SK-N-SH treated with all-trans-retinoic acid at 6 μM for 48 hours (cell line): ENCODE measurements around the gene ENTR1.

ENCODE experiments used
- ATAC-seq: fragments of 200-7000 bp; cut with Tn5 transposase; 3 replicates; pipeline ENCODE4 v1.9.1; 2020; ENCODE audit warnings: mild to moderate bottlenecking, moderate library complexity
- ARNTL ChIP-seq: fragments of 450-650 bp; formaldehyde crosslinking; IDR thresholded peaks from 2 replicates; pipeline ENCODE4 v1.5.0; 2020; ENCODE audit warnings: low read depth, mild to moderate bottlenecking, moderate library complexity, borderline replicate concordance
- BACH2 ChIP-seq: fragments of 250-450 bp; sonication (Bioruptor Pico); IDR thresholded peaks from 2 replicates; pipeline ENCODE4 v1.9.0; 2021; ENCODE audit warnings: mild to moderate bottlenecking, borderline replicate concordance
- CREB5 ChIP-seq: fragments of 250-450 bp; sonication (Bioruptor Pico); IDR thresholded peaks from 2 replicates; pipeline ENCODE4 v1.5.1; 2020; ENCODE audit warnings: low read depth, mild to moderate bottlenecking, moderate library complexity
- CSDC2 ChIP-seq: fragments of 250-450 bp; sonication (Bioruptor Pico); IDR thresholded peaks from 2 replicates; pipeline ENCODE4 v1.5.0; 2020; ENCODE audit warnings: mild to moderate bottlenecking, moderate library complexity
- ESRRG ChIP-seq: fragments of 250-450 bp; sonication (Bioruptor Pico); IDR thresholded peaks from 2 replicates; pipeline ENCODE4 v1.6.1; 2021; ENCODE audit warnings: mild to moderate bottlenecking
- GLIS3 ChIP-seq: fragments of 250-450 bp; sonication (Bioruptor Pico); IDR thresholded peaks from 2 replicates; pipeline ENCODE4 v1.5.0; 2020; ENCODE audit warnings: mild to moderate bottlenecking, moderate library complexity
- ISL1 ChIP-seq: fragments of 250-450 bp; sonication (Bioruptor Pico); IDR thresholded peaks from 2 replicates; pipeline ENCODE4 v2.1.2; 2022; ENCODE audit warnings: mild to moderate bottlenecking, moderate library complexity
- OSR1 ChIP-seq: fragments of 250-450 bp; sonication (Bioruptor Pico); IDR thresholded peaks from 2 replicates; pipeline ENCODE4 v1.8.0; 2022; ENCODE audit warnings: moderate library complexity, mild to moderate bottlenecking, inconsistent platforms
- PATZ1 ChIP-seq: fragments of 250-450 bp; sonication (Bioruptor Pico); IDR thresholded peaks from 2 replicates; pipeline ENCODE4 v1.8.0; 2020; ENCODE audit warnings: mild to moderate bottlenecking, moderate library complexity, borderline replicate concordance
- POU6F1 ChIP-seq: fragments of 250-450 bp; sonication (Bioruptor Pico); IDR thresholded peaks from 2 replicates; pipeline ENCODE4 v1.8.0; 2021; ENCODE audit warnings: low read depth, mild to moderate bottlenecking, moderate library complexity, borderline replicate concordance
- PPARA ChIP-seq: fragments of 250-450 bp; sonication (Bioruptor Pico); IDR thresholded peaks from 2 replicates; pipeline ENCODE4 v1.5.0; 2020; ENCODE audit warnings: mild to moderate bottlenecking, borderline replicate concordance
- SNAI2 ChIP-seq: fragments of 250-450 bp; sonication (Bioruptor Pico); IDR thresholded peaks from 2 replicates; pipeline ENCODE4 v1.5.0; 2020; ENCODE audit warnings: mild to moderate bottlenecking, moderate library complexity
- TCF4 ChIP-seq: fragments of 250-450 bp; sonication (Bioruptor Pico); IDR thresholded peaks from 2 replicates; pipeline ENCODE4 v1.8.0; 2021; ENCODE audit warnings: mild to moderate bottlenecking, moderate library complexity, borderline replicate concordance
- TOX ChIP-seq: fragments of 250-450 bp; sonication (Bioruptor Pico); IDR thresholded peaks from 2 replicates; pipeline ENCODE4 v1.8.0; 2021; ENCODE audit warnings: mild to moderate bottlenecking, moderate library complexity, borderline replicate concordance
- ZC3H10 ChIP-seq: fragments of 250-450 bp; sonication (Bioruptor Pico); IDR thresholded peaks from 2 replicates; pipeline ENCODE4 v1.5.1; 2021; ENCODE audit warnings: mild to moderate bottlenecking, moderate library complexity
- ZFP3 ChIP-seq: fragments of 250-450 bp; sonication (Bioruptor Pico); IDR thresholded peaks from 2 replicates; pipeline ENCODE4 v1.5.0; 2020; ENCODE audit warnings: mild to moderate bottlenecking, moderate library complexity
- ZFP30 ChIP-seq: fragments of 450-650 bp; formaldehyde crosslinking; IDR thresholded peaks from 2 replicates; pipeline ENCODE4 v1.5.0; 2022; ENCODE audit warnings: mild to moderate bottlenecking, moderate library complexity
- ZNF565 ChIP-seq: fragments of 450-650 bp; formaldehyde crosslinking; conservative IDR thresholded peaks from 2 replicates; pipeline ENCODE4 v1.5.0; 2020; ENCODE audit warnings: low read depth, mild to moderate bottlenecking, moderate library complexity
- TF ChIP-seq, protein P1 (sequence below): fragments of 250-450 bp; sonication (Bioruptor Pico); IDR thresholded peaks from 2 replicates; pipeline ENCODE4 v1.5.0; 2020; ENCODE audit warnings: mild to moderate bottlenecking, moderate library complexity
- TF ChIP-seq, protein P2 (sequence below): fragments of 250-450 bp; sonication (Bioruptor Pico); IDR thresholded peaks from 2 replicates; pipeline ENCODE4 v1.5.1; 2021; ENCODE audit warnings: mild to moderate bottlenecking, moderate library complexity

Gene ENTR1

GRCh38 chr9:136451221-136451877 is 40.9 kb upstream of the ENTR1 start:
- no peak for ATAC-seq
- no peak for TF ChIP-seq ZFP30
- TF ChIP-seq GLIS3 (CRISPR knock-in tag): no peak
- no peak for TF ChIP-seq POU6F1 (CRISPR knock-in tag)
- TF ChIP-seq CREB5: no peak

- TF ChIP-seq ZNF565 (CRISPR knock-in tag) (no peak), ESRRG (CRISPR knock-in tag) (no peak), BACH2 (CRISPR knock-in tag) (no peak), TOX (CRISPR knock-in tag) (no peak), PATZ1 (CRISPR knock-in tag) (no peak), ZC3H10 (CRISPR knock-in tag) (no peak), SNAI2 (CRISPR knock-in tag) (no peak), ARNTL (CRISPR knock-in tag) (no peak), ZFP3 (no peak), OSR1 (CRISPR knock-in tag) (no peak), PPARA (CRISPR knock-in tag) (no peak), POU6F1 (CRISPR knock-in tag) (no peak), CSDC2 (CRISPR knock-in tag) (no peak), ISL1 (no peak), GLIS3 (CRISPR knock-in tag) (no peak), TCF4 (CRISPR knock-in tag) (no peak), CREB5 (no peak)
- TF ChIP-seq, protein P1, sequence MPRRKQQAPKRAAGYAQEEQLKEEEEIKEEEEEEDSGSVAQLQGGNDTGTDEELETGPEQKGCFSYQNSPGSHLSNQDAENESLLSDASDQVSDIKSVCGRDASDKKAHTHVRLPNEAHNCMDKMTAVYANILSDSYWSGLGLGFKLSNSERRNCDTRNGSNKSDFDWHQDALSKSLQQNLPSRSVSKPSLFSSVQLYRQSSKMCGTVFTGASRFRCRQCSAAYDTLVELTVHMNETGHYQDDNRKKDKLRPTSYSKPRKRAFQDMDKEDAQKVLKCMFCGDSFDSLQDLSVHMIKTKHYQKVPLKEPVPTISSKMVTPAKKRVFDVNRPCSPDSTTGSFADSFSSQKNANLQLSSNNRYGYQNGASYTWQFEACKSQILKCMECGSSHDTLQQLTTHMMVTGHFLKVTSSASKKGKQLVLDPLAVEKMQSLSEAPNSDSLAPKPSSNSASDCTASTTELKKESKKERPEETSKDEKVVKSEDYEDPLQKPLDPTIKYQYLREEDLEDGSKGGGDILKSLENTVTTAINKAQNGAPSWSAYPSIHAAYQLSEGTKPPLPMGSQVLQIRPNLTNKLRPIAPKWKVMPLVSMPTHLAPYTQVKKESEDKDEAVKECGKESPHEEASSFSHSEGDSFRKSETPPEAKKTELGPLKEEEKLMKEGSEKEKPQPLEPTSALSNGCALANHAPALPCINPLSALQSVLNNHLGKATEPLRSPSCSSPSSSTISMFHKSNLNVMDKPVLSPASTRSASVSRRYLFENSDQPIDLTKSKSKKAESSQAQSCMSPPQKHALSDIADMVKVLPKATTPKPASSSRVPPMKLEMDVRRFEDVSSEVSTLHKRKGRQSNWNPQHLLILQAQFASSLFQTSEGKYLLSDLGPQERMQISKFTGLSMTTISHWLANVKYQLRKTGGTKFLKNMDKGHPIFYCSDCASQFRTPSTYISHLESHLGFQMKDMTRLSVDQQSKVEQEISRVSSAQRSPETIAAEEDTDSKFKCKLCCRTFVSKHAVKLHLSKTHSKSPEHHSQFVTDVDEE (CRISPR knock-in tag): no peak
- TF ChIP-seq, protein P2, sequence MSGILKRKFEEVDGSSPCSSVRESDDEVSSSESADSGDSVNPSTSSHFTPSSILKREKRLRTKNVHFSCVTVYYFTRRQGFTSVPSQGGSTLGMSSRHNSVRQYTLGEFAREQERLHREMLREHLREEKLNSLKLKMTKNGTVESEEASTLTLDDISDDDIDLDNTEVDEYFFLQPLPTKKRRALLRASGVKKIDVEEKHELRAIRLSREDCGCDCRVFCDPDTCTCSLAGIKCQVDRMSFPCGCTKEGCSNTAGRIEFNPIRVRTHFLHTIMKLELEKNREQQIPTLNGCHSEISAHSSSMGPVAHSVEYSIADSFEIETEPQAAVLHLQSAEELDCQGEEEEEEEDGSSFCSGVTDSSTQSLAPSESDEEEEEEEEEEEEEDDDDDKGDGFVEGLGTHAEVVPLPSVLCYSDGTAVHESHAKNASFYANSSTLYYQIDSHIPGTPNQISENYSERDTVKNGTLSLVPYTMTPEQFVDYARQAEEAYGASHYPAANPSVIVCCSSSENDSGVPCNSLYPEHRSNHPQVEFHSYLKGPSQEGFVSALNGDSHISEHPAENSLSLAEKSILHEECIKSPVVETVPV (CRISPR knock-in tag): no peak
- ATAC-seq: no peak
These were observed 38.2 kb upstream of the ENTR1 start for GRCh38 chr9:136448655-136449054.
